ENCODE results near the gene SUN5. TPM values are rescaled to one million over a fixed set of nuclear protein-coding genes. Genes with fewer than 3 reads are reported as not detected.
"Not testable (repeated sequence)": the region's sequence is repeated elsewhere in the genome, so short reads cannot be mapped to it uniquely, and the experiment has no call there.

The SUN5 gene
- not detected in 2 replicates for total RNA-seq (2014; rRNA removed; shearing (Covaris generic); ENCODE audit: low replicate concordance)

- Histone ChIP-seq H3K27me3 (no peaks in the 10 kb centered on the region), H3K36me3 (no peaks in the 10 kb centered on the region), H3K9me3 (no peaks in the 10 kb centered on the region; the same call in none of the 2 replicates), H3K4me3 (no peak within 1 kb of the TSS)
- no peak for DNase-seq
These were observed at the start of gene SUN5 for GRCh38 chr20:33004141-33004751. TSS of gene SUN5 (minus strand) at chr20:33004433. CDS start at chr20:33004340, 93 bp downstream.

- Histone ChIP-seq H3K36me3 (no peaks in the 10 kb centered on the region), H3K27me3 (no peaks in the 10 kb centered on the region), H3K4me3 (no peak within 1 kb of the TSS), H3K9me3 (no peaks in the 10 kb centered on the region)
- no peak for DNase-seq
These were observed 49.3 kb upstream of the SUN5 start, which contains the start of gene BPIFB3 for GRCh38 chr20:33053291-33054106. TSS of gene BPIFB3 (plus strand) at chr20:33053903. CDS start at chr20:33055436, 1,533 bp downstream.

GRCh38 chr20:33051333-33051732 lies 47.1 kb upstream of the SUN5 start:
- Histone ChIP-seq H3K9me3 (no peaks in the 10 kb centered on the region), H3K27me3 (no peaks in the 10 kb centered on the region), H3K4me3 (no peak overlapping the region), H3K36me3 (no peaks in the 10 kb centered on the region)
- no peak for DNase-seq

GRCh38 chr20:33046412-33046811 lies 42.2 kb upstream of the SUN5 start:
- H3K27me3 ChIP-seq, result no peaks in the 10 kb centered on the region
- DNase-seq, result no peak
- no peaks in the 10 kb centered on the region for H3K9me3 ChIP-seq
- H3K36me3 ChIP-seq, result no peaks in the 10 kb centered on the region
- H3K4me3 ChIP-seq, result no peak overlapping the region

GRCh38 chr20:33045129-33045721 lies 41.0 kb upstream of the SUN5 start:
- H3K9me3 ChIP-seq, H3K36me3 ChIP-seq, DNase-seq, H3K4me3 ChIP-seq, H3K27me3 ChIP-seq: not testable (repeated sequence)

GRCh38 chr20:33043731-33044181 lies 39.5 kb upstream of the SUN5 start:
- H3K9me3 ChIP-seq, result no peaks in the 10 kb centered on the region
- no peaks in the 10 kb centered on the region for H3K36me3 ChIP-seq
- no peak overlapping the region for H3K4me3 ChIP-seq
- no peaks in the 10 kb centered on the region for H3K27me3 ChIP-seq
- no peak for DNase-seq

- H3K9me3 ChIP-seq, result no peaks in the 10 kb centered on the region
- H3K36me3 ChIP-seq, result no peaks in the 10 kb centered on the region
- H3K4me3 ChIP-seq, result no peak overlapping the region
- H3K27me3 ChIP-seq, result no peaks in the 10 kb centered on the region
- DNase-seq, result no peak
These were observed 38.9 kb upstream of the SUN5 start for GRCh38 chr20:33042983-33043730.

GRCh38 chr20:33042430-33042829 lies 38.2 kb upstream of the SUN5 start:
- Histone ChIP-seq H3K9me3 (no peaks in the 10 kb centered on the region), H3K36me3 (no peaks in the 10 kb centered on the region), H3K27me3 (no peaks in the 10 kb centered on the region), H3K4me3 (no peak overlapping the region)
- no peak for DNase-seq

GRCh38 chr20:33038243-33038642 lies 34.0 kb upstream of the SUN5 start:
- H3K4me3 ChIP-seq, result no peak overlapping the region
- no peaks in the 10 kb centered on the region for H3K27me3 ChIP-seq
- no peaks in the 10 kb centered on the region for H3K36me3 ChIP-seq
- no peak for DNase-seq
- H3K9me3 ChIP-seq, result no peaks in the 10 kb centered on the region

GRCh38 chr20:33037456-33037855 lies 33.2 kb upstream of the SUN5 start:
- H3K9me3 ChIP-seq, result no peaks in the 10 kb centered on the region
- no peak overlapping the region for H3K4me3 ChIP-seq
- no peak for DNase-seq
- no peaks in the 10 kb centered on the region for H3K36me3 ChIP-seq
- no peaks in the 10 kb centered on the region for H3K27me3 ChIP-seq

- no peak for DNase-seq
- Histone ChIP-seq H3K4me3 (no peak overlapping the region), H3K9me3 (no peaks in the 10 kb centered on the region), H3K27me3 (no peaks in the 10 kb centered on the region), H3K36me3 (no peaks in the 10 kb centered on the region)
These were observed 30.8 kb upstream of the SUN5 start for GRCh38 chr20:33034901-33035492.

- Histone ChIP-seq H3K4me3 (no peak overlapping the region), H3K36me3 (no peaks in the 10 kb centered on the region), H3K27me3 (no peaks in the 10 kb centered on the region), H3K9me3 (no peaks in the 10 kb centered on the region)
- no peak for DNase-seq
These were observed 29.9 kb upstream of the SUN5 start for GRCh38 chr20:33034115-33034514.

- no peak for DNase-seq
- Histone ChIP-seq H3K4me3 (no peak overlapping the region), H3K27me3 (no peaks in the 10 kb centered on the region), H3K9me3 (no peaks in the 10 kb centered on the region), H3K36me3 (no peaks in the 10 kb centered on the region)
These were observed 29.1 kb upstream of the SUN5 start for GRCh38 chr20:33033381-33033780.

- Histone ChIP-seq H3K36me3 (no peaks in the 10 kb centered on the region), H3K9me3 (no peaks in the 10 kb centered on the region), H3K27me3 (no peaks in the 10 kb centered on the region), H3K4me3 (no peak overlapping the region)
- no peak for DNase-seq
These were observed 28.3 kb upstream of the SUN5 start for GRCh38 chr20:33032555-33032954.

GRCh38 chr20:33031531-33031930 lies 27.3 kb upstream of the SUN5 start, which contains the start of gene BPIFB6:
TSS of gene BPIFB6 (plus strand) at chr20:33031648. CDS start at chr20:33031648, 0 bp downstream.
- no peaks in the 10 kb centered on the region for H3K9me3 ChIP-seq
- no peak for DNase-seq
- no peaks in the 10 kb centered on the region for H3K36me3 ChIP-seq
- no peak within 1 kb of the TSS for H3K4me3 ChIP-seq
- H3K27me3 ChIP-seq, result no peaks in the 10 kb centered on the region

- Histone ChIP-seq H3K4me3 (no peak overlapping the region), H3K36me3 (no peaks in the 10 kb centered on the region), H3K9me3 (no peaks in the 10 kb centered on the region), H3K27me3 (no peaks in the 10 kb centered on the region)
- no peak for DNase-seq
These were observed 26.3 kb upstream of the SUN5 start for GRCh38 chr20:33030569-33030968.
